Large intestine (tissue), 3 donors: ENCODE measurements around the gene KCNAB2. TPM values are rescaled to one million over a fixed set of nuclear protein-coding genes. Genes with fewer than 3 reads are reported as not detected.

ENCODE experiments used
- DNase-seq, 2 donors: peaks; one replicate each; pipeline versions ENCODE4 v3.0.0 to v3.0.0-alpha.2; 2013
- H3K27ac ChIP-seq: one replicate; pipeline ENCODE4 v1.5.1; 2013; ENCODE audit warnings: low read length
- H3K27me3 ChIP-seq: 2 replicates; pipeline ENCODE4 v1.6.1; 2013; ENCODE audit warnings: low read length; ENCODE audit not compliant: control insufficient read depth, insufficient read depth
- H3K36me3 ChIP-seq: 2 replicates; pipeline ENCODE4 v1.6.1; 2013; ENCODE audit warnings: low read length; ENCODE audit not compliant: control insufficient read depth, insufficient read depth
- H3K4me1 ChIP-seq: one replicate; pipeline ENCODE4 v1.6.1; 2013; ENCODE audit warnings: low read length; ENCODE audit not compliant: control insufficient read depth, insufficient read depth
- H3K4me3 ChIP-seq: one replicate; pipeline ENCODE4 v1.5.1; 2013; ENCODE audit warnings: low read length
- H3K9me3 ChIP-seq: one replicate; pipeline ENCODE4 v1.6.1; 2013; ENCODE audit warnings: mild to moderate bottlenecking, low read depth, low read length, moderate library complexity; ENCODE audit not compliant: control insufficient read depth
- whole genome bisulfite sequencing: methylation state at CpG from one replicate; pipeline ENCODE4 v1.1.5; 2013; ENCODE audit warnings: low lambda C conversion rate; ENCODE audit not compliant: insufficient coverage; 5-methylcytosine and 5-hydroxymethylcytosine counted together
- polyA plus RNA-seq: library from polyadenylated mRNA; unstranded; fragments of 120-200 nt; gene quantifications from one replicate; pipeline ENCODE4 v1.2.1, GENCODE V29; 2013

The KCNAB2 gene
- polyA plus RNA-seq, 1 donor = 27.9 TPM

GRCh38 chr1:6117624-6118023, 71.9 kb downstream of the KCNAB2 start:
- H3K27me3 ChIP-seq = no peaks in the 10 kb centered on the region
- H3K9me3 ChIP-seq = no peaks in the 10 kb centered on the region
- DNase-seq = no peak
- no peak overlapping the region for H3K4me3 ChIP-seq
- H3K27ac ChIP-seq = no peak overlapping the region
- no peaks in the 10 kb centered on the region for H3K4me1 ChIP-seq
- H3K36me3 ChIP-seq = no peaks in the 10 kb centered on the region

- Histone ChIP-seq H3K27ac (no peak overlapping the region), H3K27me3 (no peaks in the 10 kb centered on the region), H3K36me3 (no peaks in the 10 kb centered on the region), H3K9me3 (no peaks in the 10 kb centered on the region), H3K4me3 (no peak overlapping the region), H3K4me1 (no peaks in the 10 kb centered on the region)
- no peak for DNase-seq
- no CpG with 5 or more reads among the region's 3 CpGs for WGBS
Measured at GRCh38 chr1:6118415-6118814, 72.7 kb downstream of the KCNAB2 start.

GRCh38 chr1:6121021-6121421, 75.3 kb downstream of the KCNAB2 start:
- H3K36me3 ChIP-seq = no peaks in the 10 kb centered on the region
- DNase-seq = no peak
- H3K4me3 ChIP-seq = no peak overlapping the region
- no peaks in the 10 kb centered on the region for H3K4me1 ChIP-seq
- no peaks in the 10 kb centered on the region for H3K27me3 ChIP-seq
- WGBS = no CpG with 5 or more reads among the region's 18 CpGs
- H3K27ac ChIP-seq = no peak overlapping the region
- H3K9me3 ChIP-seq = no peaks in the 10 kb centered on the region

DNA sequence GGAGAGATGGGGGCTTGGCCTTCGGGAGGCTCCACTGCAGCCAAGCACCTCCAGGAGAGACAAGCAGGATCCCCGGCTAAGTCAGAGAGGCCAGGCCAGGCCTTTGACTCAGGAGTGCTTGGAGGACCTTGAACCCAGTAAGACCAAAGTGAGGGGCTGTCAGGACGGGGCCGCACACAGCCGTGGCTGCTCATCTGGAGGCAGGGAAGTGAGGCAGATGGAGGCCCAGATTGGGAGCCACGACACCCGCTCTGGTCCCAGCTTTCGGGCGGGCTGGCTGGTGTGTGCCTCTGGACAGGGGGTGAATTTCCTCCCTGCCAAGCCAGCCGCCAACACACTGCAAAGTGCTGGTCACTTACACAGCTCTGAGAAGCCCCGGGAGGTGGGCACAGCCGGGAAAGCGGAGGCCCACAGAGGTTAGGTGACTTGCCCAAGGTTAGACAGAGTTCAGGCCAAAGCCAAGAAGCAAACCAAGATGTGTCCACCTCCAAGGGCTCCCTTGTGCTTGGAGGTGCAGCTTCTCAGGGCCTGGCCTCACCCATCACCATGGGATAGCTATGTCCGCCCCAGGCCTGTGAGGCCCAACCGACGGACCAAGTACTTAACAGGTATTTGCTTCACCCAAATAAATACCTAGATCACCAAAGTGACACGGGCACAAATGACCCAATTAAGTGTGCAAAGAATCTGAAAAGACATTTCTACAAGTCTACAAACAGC, 76.1 kb downstream of the KCNAB2 start:
- Histone ChIP-seq H3K4me3 (no peak overlapping the region), H3K4me1 (peaks cover 2% of the 10 kb centered on the region), H3K27ac (no peak overlapping the region), H3K36me3 (no peaks in the 10 kb centered on the region), H3K27me3 (peaks cover 1% of the 10 kb centered on the region), H3K9me3 (no peaks in the 10 kb centered on the region)
- no peak for DNase-seq
- no CpG with 5 or more reads among the region's 17 CpGs for WGBS

DNA sequence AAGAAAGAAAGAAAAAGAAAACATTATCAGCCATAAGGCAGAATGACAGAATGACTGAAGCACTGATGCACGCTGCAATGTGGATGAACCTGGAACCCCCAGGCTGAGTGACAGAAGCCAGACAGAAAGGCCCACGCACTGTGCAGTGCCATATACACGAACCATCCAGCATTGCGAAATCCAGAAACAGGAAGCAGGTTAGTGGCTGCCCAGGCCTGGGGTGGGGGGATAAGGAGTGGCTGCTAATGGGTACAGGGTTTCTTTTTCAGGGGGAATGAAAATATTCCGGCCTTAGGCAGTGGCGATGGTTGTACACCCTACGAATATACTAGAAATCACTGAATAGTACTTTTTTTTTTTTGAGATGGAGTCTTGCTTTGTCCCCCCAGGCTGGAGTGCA, 77.4 kb downstream of the KCNAB2 start:
- Histone ChIP-seq H3K27me3 (peaks cover 2% of the 10 kb centered on the region), H3K4me1 (peaks cover 4% of the 10 kb centered on the region), H3K9me3 (no peaks in the 10 kb centered on the region), H3K36me3 (no peaks in the 10 kb centered on the region), H3K4me3 (no peak overlapping the region), H3K27ac (no peak overlapping the region)
- no CpG with 5 or more reads among the region's 7 CpGs for WGBS
- DNase-seq = no peak

DNA sequence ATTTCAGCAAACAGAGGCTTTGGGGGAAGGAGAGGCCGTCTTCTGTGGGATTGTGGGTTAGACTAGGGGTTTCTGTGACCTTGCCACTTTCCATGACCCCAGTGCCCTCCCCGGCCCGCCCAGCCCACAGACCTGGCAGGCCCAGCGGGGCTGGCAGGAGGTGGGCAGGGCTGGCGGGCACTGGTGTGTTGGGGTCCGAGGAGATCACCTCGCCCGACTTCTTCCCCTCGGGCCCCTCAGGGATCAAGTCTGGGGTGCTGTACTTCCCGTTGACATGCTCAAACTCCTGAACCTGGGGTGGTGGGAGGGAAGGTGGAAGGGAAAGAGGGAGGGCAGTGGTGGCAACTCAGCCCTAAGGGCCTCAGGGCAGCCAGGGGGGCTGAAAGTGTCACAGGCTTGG, 78.1 kb downstream of the KCNAB2 start:
- H3K36me3 ChIP-seq = no peaks in the 10 kb centered on the region
- no peak for DNase-seq
- no peaks in the 10 kb centered on the region for H3K9me3 ChIP-seq
- no peak overlapping the region for H3K4me3 ChIP-seq
- peaks cover 4% of the 10 kb centered on the region for H3K4me1 ChIP-seq
- no peak overlapping the region for H3K27ac ChIP-seq
- H3K27me3 ChIP-seq = peaks cover 2% of the 10 kb centered on the region
- no CpG with 5 or more reads among the region's 10 CpGs for WGBS

DNA sequence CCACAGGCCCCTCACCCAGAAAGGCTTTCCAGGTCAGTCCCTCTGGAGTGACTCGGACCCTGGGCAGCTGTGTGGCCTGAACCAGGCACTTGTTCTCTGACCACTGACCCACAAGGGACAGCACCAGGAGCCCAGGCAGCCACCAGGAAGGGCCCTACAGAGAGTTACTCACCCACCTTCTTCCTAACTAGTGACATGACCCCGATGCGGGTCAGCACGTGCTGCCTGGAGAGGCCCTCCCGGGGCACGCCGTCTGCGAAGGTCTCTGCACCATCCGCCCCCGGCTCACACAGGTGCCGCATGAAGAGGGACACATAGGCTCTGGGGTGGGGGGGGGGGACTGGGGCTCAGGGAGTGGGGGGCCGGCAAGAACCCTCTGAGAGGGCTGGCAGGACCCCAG, 78.7 kb downstream of the KCNAB2 start:
- no peaks in the 10 kb centered on the region for H3K36me3 ChIP-seq
- no peak overlapping the region for H3K27ac ChIP-seq
- DNase-seq = no peak
- no peak overlapping the region for H3K4me3 ChIP-seq
- WGBS = no CpG with 5 or more reads among the region's 12 CpGs
- H3K27me3 ChIP-seq = peaks cover 2% of the 10 kb centered on the region
- no peaks in the 10 kb centered on the region for H3K9me3 ChIP-seq
- peaks cover 4% of the 10 kb centered on the region for H3K4me1 ChIP-seq

DNA sequence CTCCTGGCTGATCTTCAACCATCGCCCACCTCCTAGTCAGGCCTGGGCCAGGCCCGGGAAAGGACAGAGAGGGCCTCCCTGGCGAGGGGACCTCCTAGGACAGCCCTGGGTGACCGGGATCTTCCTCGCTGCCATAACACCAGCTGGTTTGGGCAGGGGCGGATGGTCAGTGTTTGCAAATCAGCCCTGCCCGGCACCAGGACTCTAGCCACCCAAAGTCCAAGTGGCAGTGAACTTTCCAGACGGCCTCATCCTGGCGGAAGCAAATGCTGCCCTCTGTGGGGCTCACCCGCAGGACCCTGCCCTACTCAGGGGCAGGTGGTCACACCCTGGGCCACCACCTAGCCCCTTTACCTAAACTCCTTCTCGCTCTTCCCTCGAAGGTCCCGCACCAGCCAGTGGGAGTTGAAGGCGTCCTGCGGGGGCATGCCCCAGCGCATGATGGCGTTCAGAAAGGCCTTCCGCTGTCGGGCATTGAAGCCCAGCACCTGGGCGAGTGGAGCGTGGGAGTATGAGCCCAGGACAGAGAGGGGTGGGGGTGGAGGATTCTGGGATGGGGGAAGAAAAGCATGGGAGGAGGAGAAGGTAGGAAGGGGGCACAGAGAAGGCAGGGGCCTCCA, 79.2 kb downstream of the KCNAB2 start:
- no CpG with 5 or more reads among the region's 21 CpGs for WGBS
- peaks cover 4% of the 10 kb centered on the region for H3K4me1 ChIP-seq

DNA sequence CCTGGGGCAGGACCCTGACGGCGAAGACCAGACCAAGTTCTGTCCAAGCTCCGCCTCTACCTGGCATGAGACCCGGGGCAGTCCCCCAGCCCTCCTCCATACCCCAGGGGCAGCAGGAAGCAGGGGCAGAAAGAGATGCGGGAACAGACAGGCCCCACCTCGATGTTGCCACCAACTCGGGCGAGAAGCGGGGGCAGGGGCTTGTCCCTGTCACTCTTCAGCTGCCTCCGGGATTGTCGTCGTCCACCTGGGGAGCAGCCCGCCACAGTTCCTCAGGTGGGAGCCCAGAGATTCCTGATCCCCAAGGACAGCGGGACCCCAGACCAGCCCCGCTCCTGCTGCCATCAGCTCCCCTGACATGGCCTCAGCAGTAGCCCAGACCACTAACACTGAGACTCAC, 79.7 kb downstream of the KCNAB2 start:
- WGBS = no CpG with 5 or more reads among the region's 15 CpGs
- peaks cover 2% of the 10 kb centered on the region for H3K27me3 ChIP-seq
- no peak overlapping the region for H3K4me3 ChIP-seq
- H3K4me1 ChIP-seq = peaks cover 4% of the 10 kb centered on the region
- H3K27ac ChIP-seq = no peak overlapping the region
- no peaks in the 10 kb centered on the region for H3K9me3 ChIP-seq
- H3K36me3 ChIP-seq = no peaks in the 10 kb centered on the region
- DNase-seq = no peak

More for the DNA sequence above, 79.2 kb downstream of the KCNAB2 start:
- no peaks in the 10 kb centered on the region for H3K36me3 ChIP-seq
- no peak for DNase-seq
- peaks cover 2% of the 10 kb centered on the region for H3K27me3 ChIP-seq
- H3K9me3 ChIP-seq = no peaks in the 10 kb centered on the region
- H3K4me3 ChIP-seq = no peak overlapping the region
- H3K27ac ChIP-seq = no peak overlapping the region

- Histone ChIP-seq H3K27ac (no peak overlapping the region), H3K4me1 (peaks cover 4% of the 10 kb centered on the region), H3K36me3 (no peaks in the 10 kb centered on the region), H3K27me3 (peaks cover 2% of the 10 kb centered on the region), H3K4me3 (no peak overlapping the region), H3K9me3 (no peaks in the 10 kb centered on the region)
- WGBS = no CpG with 5 or more reads among the region's 13 CpGs
- DNase-seq = no peak
Measured at GRCh38 chr1:6126028-6126427, 80.3 kb downstream of the KCNAB2 start.

DNA sequence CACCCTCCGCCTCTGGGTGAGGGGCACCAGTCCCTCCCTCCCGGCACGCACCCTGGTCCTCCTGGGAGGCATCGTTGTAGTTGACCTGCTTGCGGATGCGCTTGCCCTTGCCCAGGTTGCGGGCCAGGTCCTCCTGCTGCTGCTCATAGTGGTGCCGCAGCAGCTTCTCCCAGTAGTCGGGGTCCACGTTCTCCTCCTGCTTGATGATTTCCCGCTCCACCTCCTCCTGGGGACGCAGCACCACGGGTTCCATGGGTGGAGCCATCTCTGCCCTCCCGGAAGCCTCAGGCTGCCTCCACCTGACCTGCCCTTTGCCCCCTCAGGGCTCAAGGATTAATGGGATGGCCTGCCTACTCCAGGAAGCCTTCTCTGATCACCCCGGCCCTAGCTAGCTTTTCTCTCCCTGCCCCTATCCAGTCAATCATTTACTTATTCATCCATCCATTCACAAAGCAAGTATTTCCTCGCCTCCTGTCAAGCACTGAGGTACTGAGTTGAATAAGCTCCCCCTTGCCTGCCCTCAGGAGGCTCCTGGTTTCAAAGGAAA, 80.9 kb downstream of the KCNAB2 start:
- H3K36me3 ChIP-seq = no peaks in the 10 kb centered on the region
- H3K27me3 ChIP-seq = peaks cover 2% of the 10 kb centered on the region
- WGBS = no CpG with 5 or more reads among the region's 16 CpGs
- no peak overlapping the region for H3K4me3 ChIP-seq
- H3K27ac ChIP-seq = no peak overlapping the region
- no peaks in the 10 kb centered on the region for H3K9me3 ChIP-seq
- peaks cover 4% of the 10 kb centered on the region for H3K4me1 ChIP-seq
- no peak for DNase-seq
